Stimulated activated CD4-positive, alpha-beta T cell treated with anti-CD3 and anti-CD28 coated beads, Interleukin-1b, Interleukin-23, amount 100 ng/mL, for 24 hours (primary cell): Measurements from ENCODE around the gene ABHD2.

Experiments
- DNase-seq, 4 experiments: peaks; one replicate each; pipeline ENCODE4 v3.0.0-alpha.2; 2020; ENCODE audit warnings: low read depth in 4 of 4, low spot score in 1 of 4

The ABHD2 gene

DNA sequence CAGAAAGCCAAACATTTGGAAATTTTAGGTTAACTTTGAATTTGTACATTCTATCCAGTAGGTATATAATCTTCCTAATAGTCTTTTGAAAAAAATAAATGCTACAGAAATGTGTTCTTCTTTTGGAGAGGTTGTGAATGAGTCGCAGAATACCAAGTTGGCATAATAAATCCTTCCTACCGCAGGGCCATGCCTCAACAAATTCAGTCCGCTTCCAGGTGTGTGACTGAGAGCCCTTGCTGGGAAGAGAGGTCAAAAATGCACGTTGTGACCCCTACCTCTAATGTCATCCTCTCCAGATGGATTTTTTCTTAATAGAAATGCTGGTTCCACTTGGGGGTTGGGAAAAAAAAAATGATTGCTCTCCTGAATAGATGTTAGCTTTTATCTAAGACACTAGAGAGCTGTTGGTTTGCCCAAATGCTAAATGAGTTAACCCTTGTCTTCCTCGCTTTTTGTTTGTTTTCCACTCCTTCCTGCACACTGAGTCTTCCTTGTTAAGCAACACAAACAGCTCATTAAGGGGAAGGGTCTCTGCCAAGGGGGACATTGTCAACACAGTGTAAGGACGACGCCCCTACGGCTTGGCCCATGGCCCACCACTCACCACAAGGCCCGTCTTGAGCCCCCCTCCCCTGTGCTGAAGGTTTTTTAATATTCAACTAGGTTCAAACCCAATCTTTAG is 99.2 kb downstream of the ABHD2 start:
- no peak for DNase-seq

DNA sequence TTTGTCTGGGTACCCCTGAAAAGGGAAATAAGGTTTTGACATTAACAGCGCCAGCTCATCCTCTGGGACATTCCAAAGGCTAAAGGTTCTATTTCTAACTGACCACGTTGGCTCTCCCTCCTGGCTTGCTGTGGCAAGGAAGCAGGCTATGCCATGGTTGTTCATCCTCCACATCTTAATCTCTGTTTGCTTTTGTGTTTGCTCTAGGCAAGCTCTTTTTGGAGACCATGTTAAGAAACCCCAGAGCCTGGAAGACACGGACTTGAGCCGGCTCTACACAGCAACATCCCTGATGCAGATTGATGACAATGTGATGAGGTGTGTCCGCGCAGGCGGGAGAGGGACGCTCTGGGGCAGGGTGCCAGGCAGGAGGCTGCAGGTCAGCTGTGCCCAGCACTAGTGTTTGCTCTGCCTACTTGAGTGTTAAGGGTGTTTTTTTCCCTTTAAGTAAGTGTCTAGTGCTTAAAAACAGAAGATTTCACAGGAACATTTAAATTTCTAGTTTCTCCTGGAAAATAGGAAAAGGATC is 99.8 kb downstream of the ABHD2 start:
- DNase-seq = no peak

DNA sequence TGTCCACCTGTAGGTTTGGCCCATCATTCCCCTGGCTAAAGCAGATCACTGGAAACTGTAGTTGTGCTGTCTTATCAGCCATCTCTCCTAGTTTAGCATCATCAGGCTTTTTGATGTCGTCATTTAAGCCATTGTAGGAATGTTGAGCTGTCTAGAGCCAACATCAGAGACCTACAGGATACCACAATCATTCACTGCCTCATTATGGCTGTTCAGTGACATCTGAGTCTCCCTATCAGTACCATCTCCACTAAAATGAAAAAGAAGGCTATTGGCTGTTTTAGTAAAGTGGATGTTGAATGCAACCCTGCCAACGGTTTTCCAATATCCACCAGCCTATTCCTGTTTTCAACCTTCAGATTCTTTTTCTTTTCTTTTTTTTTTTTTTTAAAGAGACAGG is 103.9 kb downstream of the ABHD2 start:
- no peak for DNase-seq

DNA sequence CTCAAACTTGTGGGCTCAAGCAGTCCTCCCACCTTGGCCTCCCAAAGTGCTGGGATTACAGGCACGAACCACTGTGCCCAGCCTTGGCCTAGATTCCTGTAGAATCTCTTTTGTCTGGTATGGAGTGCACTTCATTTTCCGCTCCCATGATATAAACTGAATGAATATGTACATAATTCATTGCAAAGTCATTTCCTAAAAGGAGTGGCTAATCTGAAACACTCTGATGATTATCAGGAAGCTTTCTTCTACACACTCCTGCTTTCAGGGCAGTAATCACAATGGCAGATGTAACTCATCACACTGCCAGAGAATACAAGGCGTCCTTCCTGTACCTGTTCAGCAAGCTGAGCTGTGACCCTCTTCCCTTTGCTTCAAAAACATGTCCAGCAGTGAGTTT is 104.5 kb downstream of the ABHD2 start:
- no peak for DNase-seq

DNA sequence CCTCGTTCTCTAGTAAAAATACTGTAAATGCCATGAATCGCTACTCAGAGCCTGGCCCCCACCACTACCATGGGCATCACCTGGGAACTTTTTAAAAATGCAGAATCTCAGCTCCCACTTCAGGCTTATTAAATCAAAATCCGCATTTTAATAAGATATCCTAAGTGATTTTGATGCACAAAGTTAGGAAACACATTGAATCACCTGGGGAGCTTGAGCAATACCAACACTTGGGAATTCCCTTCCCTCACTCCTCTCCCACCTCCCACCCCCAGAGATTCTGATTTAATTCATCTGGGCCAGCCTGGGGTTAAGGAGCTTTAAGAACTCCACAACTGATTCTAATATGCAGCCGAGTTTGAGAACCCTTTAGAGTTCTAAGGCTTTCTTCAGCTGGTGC is 106.4 kb downstream of the ABHD2 start:
- DNase-seq = no peak

DNA sequence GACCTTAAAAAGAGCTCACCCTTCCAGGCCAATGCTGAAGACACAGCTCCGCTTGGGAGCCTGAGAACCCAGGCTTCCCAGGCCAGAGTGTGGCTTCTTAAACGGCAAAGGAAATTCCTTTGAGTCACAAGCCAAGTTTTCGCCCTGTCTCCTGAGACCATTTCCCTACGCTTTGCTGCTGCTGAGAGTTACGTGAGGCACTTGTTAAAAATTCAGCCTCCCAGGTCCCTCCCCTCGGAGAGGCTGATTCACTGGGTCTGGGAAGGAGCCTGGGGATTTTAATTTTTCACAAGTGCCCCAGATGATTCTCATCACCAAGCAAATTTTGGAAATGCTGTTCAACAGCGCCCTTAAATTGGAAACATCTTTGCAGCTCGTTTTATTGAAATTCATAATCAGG is 107.6 kb downstream of the ABHD2 start:
- DNase-seq = no peak

DNA sequence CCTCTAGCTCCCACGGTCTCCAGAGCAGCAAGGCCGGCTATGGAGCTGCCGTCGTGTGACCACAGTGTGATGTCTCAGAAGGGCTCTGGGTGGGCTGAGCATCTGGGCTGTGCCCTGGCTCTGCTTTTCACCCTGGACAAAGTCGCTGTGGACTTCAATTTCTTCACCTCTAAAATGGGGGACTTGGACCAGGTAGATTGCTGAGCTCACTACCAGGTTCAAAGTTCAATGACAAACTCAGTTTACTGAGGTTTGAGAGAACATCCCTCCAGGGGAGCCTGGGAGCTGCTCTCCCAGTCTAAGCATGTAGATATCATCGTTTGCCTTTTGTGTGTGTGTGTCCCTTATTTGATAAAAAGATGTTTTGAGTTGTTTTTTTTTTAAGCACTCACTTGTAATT is 108.0 kb downstream of the ABHD2 start:
- DNase-seq = no peak

DNA sequence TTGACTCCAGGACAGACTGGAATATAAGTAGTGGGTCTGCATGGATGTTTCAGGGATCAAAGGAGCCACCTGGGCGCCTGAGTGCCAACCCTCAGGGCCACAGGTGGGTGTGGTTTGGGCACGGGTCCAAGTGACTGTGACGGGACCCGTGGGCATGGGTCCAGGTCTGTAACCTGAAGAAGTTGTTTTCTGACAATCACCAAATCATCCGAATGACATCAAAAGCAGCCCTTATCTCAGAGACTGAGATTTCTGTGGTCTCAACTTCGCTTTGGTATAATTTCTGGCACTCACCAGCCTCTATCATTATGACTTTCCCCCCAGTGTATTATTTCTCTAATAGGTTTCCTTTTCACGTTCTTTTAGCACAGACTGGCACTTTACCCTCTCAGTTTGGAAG is 108.7 kb downstream of the ABHD2 start:
- DNase-seq = peak in 1 of 4 experiments; percentile 26

DNA sequence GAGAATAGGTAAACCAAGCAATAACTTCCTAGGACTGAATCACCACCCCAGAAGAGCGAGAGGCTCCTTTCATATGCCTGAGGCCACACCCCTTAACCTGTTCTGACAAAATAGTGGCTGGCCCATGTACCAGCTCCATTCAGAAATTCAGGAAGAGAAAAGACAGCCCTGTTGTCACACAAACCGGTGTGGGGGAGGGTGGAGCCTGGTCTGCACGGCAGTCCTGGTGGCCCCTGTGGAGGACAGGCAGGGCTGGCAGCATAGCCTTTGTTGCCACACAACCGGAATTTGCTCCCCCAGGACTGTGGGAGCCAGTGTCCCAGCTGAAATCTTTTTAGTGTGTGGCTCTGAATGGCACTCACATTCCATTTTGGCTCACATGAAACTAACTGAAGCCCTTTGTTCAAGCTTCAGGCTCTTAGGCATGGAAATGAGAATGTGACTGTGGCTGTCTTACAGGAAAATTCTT is 109.3 kb downstream of the ABHD2 start:
- DNase-seq = no peak

DNA sequence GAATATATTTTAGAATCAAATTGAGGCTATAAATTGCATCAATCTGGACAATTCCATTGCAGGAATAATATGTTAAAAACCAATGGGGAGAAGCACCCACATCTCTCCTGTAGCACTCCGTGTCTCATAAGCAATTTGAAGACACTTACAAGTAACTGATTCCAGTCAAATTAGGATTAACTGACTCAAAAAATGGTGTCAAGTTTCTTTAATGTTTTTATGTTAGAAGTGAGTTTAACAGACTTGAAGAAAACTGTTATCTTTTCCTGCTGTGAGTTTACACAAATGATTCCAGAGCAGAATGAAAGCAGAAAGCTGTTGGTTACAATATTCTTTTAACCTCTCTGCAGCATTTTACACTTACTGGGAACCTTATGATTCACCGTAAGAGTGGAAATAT is 109.9 kb downstream of the ABHD2 start:
- no peak for DNase-seq

DNA sequence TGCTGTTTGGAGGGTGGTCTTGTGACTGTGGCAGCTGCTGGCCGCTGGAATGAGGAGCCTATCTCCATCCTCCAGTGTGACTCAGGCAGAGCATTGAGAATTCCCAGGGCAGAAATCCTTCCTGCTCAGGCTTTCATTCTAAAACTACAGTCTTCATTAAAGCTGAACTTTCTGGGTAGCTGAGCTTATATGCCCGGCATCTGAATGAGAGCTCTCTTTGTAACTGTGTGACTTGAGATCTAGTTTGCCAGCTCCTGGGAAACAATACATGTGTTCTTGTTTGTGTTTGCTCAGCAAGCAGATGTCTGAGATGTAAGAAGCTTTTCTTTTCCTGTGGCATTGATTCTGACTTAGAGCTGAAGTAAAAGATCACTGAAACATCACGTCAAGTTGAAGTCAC is 110.7 kb downstream of the ABHD2 start:
- DNase-seq = no peak

DNA sequence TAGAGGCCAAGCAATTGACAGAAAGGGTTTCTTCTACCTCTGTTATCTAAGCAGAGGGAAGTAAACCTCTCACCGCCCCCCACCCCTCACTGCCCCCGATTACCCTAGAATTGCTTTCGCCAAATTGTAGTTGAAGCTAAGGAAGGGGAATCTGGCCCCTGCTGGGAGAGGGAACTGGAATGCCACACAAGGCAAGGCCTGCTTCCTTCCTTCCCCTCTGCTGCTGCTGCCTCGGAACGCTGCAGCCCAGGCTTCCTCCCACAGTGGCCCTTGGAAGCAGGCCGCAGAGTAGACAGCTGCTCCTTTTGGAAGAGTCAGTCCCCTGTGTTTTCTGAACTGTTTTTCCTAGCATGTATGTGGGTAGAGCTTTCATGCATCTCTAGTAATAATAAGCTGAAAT is 111.5 kb downstream of the ABHD2 start:
- DNase-seq = no peak

DNA sequence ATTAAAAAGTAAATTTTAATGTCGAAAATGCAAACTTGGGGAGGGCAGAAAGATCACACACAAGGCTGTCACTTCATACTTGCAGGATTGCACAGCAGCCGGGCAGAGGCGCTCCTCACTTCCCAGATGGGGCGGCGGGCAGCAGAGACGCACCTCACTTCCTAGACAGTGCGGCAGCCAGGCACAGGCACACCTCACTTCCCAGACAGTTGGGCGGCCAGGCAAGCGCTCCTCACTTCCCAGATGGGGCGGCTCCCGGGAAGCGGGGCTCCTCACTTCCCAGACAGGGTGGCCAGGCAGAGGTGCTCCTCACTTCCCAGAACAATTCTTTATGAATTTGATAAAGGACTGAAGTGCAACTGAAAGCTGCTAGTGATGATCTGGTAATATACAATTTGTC is 111.9 kb downstream of the ABHD2 start:
- DNase-seq = no peak

DNA sequence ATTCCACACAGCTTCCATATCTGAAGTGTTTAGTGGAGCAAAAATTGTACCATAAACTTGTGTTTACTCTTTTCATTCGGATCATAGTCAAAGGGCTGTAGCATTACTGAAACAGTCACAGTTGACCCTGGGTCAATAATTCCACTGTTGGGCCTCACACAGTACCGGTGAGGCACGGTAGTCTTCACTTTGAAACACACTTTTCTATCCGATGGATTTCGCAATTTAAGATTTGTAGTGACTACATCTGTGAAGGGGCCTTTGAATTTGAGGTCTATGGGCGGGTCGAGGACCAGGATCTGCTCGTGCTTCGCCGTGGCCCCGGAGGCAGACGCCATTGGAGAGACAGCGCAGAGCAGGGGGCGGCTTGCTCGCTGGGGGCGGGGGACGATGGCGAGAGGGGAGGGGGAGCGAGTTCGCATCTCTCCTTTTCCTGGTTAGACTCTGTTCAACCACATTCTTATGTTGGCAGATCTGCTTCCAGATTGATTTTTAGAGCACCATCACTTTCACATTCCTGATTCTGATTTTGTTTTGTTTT is 113.3 kb downstream of the ABHD2 start:
- DNase-seq = no peak

DNA sequence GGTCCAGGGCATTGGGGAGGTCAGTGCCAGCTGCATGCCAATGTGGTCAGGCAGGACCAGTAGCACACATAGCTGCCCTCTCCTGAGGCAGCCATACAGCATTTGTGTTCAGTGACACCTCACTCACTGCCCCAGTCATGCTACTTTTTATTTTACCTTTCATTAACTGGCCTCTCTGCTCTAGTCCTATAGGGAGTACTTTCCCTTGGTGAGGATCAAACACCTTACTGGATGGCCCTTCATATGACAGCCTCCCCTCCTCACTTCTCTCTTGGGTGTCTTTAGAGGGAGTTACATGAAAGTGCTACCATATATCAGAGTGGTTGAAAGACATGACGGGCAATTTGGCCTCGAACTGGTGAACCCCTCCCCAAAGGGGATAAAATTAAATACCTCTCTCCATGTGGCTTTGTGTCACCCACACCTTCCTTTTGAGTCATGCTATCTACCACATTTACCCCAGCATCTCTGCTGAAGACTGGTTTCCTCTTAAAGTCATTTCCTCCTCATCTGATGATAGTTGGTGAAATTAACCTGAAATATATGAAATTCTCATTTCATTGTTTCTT is 115.5 kb downstream of the ABHD2 start:
- no peak for DNase-seq

DNA sequence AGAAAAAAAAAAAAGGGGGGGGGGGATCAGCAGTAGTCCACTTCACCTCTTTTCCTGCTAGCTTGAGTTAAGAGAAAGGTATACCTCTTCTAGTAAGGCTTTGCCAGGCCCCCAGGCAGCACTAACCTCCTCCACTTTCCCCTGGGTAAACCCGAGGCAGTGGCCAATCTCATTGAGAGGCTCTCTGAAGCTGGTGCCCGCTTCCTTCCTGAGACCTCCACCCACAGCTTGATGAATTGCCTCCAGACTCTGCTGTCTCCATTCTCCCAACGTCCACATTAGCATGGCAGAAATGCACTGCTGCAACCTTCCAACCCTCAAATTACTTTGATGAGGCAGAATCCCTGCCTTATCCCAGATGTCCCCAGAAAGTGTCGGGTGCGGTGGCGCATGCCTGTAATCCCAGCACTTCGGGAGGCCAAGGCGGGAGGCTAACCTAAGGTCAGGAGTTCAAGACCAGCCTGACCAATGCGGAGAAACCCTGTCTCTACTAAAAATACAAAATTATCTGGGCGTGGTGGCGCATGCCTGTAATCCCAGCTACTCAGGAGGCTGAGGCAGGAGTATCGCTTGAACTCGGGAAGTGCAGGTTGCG is 117.8 kb downstream of the ABHD2 start:
- no peak for DNase-seq

DNA sequence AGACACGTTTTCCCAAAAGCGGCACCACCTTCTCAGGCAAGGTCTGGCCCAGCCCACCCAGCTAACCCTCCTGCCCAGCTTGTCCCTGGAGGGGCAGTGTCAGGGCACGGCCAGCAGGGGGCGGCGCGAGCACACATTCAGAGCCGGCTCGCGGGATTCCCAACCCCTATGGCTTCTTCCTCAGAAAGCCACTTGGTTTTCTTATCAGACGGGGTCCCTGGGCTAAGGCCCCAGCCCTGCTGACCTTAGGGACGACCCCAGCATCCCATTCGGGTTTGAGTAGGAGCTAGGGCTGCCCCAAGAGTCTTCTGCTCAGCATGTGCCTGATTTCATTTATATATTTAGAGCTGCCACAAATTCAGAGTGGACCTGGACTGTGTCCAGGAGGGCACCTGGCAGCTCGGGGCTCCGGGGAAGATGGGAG is 118.7 kb downstream of the ABHD2 start:
- DNase-seq = peak; percentile 47 to 66 (median 60)

DNA sequence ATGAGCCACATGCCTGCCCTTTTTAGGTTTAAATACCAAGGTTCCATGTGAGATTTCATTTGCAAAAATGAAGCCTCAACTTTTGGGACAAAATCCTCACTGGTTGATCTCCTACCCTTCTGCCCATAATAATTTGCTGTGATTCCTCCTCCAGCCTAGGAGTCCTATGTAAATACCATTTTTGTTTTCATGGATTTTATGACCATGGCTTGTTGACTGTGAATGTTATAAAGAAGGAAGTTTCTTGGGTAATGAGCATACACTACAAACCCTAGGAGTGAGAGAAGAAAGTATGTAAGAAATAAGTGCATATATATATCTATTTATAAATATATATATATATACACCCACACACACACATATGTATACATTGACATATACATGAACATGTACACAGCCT is 120.0 kb downstream of the ABHD2 start:
- DNase-seq = no peak

DNA sequence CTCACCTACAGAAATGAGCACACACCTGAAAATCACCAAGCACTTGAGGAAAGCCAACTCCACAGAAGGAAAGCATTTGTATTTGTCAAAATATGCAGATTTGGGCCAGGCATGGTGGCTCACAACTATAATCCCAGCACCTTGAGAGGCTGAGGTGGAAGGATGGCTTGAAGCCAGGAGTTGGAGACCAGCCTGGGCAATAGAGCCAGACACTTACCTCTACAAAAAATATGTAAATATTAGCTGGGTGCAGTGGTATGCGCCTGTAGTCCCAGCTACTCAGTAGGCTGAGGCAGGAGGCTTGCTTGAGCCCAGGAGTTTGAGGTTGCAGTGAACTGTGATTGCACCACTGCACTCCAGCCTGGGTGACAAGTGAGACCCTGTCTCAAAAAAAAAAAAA is 120.8 kb downstream of the ABHD2 start:
- DNase-seq = no peak

DNA sequence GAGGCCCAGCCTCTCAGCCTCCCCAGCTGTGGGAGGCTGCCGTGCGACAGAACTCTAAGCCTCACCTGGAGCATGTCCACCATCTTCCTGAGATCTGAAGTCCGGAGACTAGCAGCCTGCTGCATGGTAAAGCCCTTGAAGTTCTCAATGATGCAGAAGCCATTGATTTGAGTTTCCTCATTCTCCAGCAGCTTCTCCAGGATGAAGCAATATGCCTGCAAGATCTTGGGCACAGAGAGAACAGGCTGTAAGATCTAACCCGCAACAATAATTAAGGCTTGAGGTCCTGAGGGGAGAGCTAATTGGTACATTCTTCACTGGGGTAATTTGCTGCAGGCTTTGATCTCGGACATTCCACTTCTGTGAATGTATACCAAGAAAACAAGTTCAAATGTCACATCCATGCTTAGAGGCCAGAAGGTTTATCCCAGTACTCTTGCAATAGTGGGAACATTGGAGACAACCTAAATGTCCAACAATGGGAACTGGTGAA is 123.5 kb downstream of the ABHD2 start:
- DNase-seq = no peak

DNA sequence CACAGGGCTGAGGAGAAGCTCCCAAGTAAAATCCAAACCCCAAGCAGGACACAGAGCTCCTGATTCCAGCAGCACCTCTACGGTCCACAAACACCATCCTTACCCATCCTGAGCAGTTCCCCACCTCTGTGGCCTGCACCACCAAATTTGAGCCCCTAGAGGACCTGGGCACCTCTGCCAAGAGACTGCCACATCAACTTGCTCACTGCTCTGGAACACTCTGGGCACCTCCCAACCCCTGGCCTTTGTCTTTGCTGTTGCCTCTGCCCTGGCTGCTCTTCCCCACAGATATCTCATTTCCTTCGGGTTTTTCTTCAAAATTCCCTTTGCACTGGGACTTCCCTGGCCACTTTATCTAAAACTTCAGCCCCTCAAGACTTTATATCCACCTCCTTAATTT is 127.4 kb downstream of the ABHD2 start:
- no peak for DNase-seq

DNA sequence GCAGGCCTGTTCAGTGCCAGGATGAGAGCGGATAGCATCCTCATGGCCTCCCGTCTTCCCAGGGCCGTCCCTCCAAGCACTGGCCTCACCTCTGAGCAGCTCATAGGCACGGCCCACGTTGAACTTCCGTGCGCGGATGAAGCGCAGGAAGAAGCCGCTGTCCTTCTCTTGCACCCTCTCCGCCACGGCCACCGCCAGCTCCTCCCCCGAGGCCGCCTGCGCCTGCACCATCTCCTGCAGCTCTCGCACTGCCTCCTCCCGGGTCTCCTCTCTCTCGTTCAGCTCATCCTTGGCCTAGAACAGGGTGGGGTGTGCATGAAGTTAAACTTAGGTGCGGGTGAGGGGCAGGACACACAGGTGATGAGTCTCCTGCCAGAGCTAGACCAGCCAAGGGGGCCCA is 128.8 kb downstream of the ABHD2 start:
- DNase-seq = no peak
